GM12874 (cell line): ENCODE measurements around the gene PLSCR1.

Source experiments
- CTCF ChIP-seq: IDR thresholded peaks from 2 replicates; pipeline ENCODE4 v1.5.1; 2011; ENCODE audit warnings: low read depth, mild to moderate bottlenecking, control low read depth, low read length, moderate library complexity; ENCODE audit not compliant: insufficient read depth

Gene PLSCR1

GRCh38 chr3:146523531-146523930 is 20.9 kb downstream of the PLSCR1 start:
- no peak for TF ChIP-seq CTCF

DNA sequence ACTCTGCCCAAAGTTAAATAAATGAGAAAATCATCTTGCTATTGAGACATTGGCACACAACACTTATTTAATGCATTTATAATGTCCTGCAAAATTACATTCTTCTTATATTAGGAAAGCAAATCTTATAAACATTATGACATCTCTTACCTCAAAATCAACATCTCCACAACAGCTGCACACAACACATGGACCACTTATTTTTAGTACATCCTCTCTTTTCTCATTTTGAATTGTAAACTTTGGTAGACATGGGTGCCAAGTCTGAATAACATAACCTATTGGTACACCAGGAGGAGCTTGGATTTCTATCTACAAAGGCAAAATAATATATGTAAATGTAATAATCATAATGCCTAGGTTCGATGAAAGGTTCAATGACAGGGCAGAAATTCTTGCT is 23.0 kb downstream of the PLSCR1 start:
- TF ChIP-seq CTCF, result no peak

GRCh38 chr3:146519810-146520209 is 24.6 kb downstream of the PLSCR1 start:
- TF ChIP-seq CTCF, result no peak

DNA sequence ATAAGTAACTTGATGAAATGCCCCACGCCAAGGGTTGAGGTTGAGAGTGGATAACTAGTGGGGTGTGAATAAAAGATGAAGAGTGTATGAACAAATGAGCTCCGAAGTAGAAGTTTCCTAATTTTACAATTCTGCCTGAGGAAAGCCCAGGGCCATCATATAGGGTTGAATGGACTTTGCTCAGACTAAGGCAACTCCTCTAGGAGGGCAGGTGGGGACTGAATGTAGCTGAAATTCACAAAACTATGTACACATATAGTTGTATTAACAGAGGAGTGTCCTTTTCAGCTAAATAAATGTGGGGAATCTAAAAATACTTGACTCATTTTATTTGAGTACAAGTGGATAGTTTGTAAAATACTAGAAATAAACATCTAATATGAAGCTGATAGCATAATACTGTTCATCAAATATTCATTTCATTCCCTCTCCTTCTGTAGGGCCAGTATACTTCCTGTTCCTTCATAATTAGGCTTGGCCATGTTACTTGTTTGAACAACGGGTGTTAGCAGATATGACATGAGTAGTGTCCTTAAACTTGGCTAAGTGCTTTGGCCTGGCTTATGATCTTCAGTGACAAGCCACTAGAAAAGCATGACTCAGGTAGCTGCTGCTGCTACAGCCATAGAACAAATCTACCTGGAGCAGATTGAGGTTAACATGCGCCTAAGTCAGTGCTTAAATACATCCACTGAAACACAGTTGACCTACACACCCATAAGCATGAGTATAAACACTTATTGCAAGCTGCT is 26.5 kb downstream of the PLSCR1 start:
- TF ChIP-seq CTCF, result no peak

- TF ChIP-seq CTCF, result no peak
These were observed 30.9 kb downstream of the PLSCR1 start for GRCh38 chr3:146513386-146514051.

DNA sequence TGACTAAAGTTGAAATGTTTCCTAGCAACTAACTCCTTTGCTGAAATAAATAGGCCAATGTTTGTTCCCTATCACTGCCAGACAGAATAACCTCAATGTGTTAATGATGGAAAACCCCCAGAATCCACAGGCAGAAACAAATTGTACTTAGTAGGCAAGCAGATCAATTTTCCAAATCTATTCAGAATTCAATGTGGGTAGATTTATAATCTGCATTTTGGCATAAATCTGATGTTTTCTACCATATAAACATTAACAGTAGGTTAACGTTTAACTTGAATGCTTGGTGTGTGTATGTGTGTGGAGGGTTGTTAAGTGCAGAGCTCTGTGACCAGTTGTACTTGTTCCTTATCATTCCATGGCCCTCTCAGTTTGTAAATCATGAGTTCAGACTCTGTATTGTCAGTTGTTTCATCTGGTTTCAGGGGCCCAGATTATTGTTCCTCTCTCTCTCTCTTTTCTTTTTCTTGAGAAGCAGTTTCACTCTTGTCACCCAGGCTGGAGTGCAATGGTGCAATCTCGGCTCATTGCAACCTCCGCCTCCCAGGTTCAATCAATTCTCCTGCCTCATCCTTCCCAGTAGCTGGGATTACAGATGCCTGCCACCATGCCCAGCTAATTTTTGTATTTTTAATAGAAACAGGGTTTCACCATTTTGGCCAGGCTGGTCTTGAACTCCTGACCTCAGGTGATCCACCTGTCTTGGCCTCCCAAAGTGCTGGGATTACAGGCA is 32.8 kb downstream of the PLSCR1 start:
- TF ChIP-seq CTCF, result no peak
